ENCODE results near the gene TEX55.
"Not testable (repeated sequence)": the region's sequence is repeated elsewhere in the genome, so short reads cannot be mapped to it uniquely, and the experiment has no call there.

Gene TEX55

GRCh38 chr3:119145500-119146167 is at the start of gene TEX55:
TEX55 (plus strand) TSS chr3:119146165; CDS start chr3:119146190, 25 bp downstream.
- DNase-seq, result no peak

DNA sequence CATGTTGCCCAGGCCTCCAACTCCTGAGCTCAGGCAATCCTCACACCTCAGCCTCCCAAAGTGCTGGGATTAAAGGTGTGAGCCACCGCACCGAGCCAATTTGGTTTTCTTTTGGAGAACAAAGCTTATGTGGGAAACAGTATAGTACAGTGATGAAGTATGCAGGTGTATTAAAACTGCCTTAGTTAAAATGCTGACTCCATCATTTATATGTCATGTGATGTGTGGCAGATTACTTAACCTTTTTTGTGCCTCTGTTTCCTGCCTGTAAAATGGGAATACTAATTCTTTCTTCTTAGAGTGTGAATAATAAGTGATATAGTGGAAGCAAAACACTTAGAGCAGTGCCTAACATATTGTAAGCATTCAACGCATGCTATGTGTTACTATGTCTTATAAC is 48.0 kb upstream of the TEX55 start:
- no peak for DNase-seq

DNA sequence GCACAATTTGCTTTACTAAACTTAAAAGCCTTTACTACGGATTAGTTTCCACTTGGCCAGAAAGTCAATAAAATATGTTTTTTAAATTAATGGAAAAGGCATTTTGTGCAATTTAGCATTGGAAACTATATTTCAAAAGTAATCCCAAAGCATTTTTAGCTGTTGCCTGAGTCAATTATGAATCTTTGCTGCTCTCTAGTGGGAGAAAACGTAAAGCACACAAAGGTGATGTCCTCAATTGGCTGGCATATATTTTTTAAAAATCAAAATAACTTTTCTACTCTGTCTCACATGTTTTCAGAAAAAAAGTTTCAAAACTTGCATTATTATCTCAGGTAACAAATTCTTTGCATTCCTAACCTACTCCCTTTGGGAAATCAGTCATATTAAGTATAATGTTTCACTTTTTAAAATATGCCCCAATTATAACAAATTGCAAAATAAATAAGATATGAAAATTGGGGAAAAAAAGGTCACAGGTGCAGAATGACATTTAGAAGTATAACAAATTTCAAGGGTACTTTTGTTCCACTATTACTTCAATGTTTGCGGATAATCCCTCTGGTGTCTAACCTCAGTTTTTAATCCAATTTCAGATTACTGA is 47.2 kb upstream of the TEX55 start:
- no peak for DNase-seq

- no peak for DNase-seq
Observed at GRCh38 chr3:119099785-119100184, 46.2 kb upstream of the TEX55 start.

GRCh38 chr3:119104031-119104430 is 41.9 kb upstream of the TEX55 start:
- no peak for DNase-seq

- not testable (repeated sequence) for DNase-seq
Observed at GRCh38 chr3:119118330-119118729, 27.6 kb upstream of the TEX55 start.

DNA sequence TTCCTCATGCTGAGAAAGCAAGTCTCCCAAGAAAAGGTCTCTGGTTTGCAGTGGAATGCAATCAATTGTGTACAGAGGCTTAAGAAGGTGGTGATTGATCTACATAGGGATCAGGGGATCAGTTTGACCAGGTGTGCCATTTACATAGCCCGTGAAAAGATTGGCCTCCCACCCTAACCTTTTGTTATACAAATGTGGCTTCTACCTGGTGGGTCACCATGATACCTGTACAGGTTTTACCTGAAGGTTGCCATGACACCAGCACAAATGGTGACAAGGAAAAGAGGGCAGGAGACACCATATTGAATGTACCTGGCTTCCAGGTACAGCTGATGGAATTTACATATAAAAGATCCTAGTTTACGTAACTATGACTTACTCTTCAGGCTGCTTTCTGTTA is 25.5 kb upstream of the TEX55 start:
- no peak for DNase-seq

DNA sequence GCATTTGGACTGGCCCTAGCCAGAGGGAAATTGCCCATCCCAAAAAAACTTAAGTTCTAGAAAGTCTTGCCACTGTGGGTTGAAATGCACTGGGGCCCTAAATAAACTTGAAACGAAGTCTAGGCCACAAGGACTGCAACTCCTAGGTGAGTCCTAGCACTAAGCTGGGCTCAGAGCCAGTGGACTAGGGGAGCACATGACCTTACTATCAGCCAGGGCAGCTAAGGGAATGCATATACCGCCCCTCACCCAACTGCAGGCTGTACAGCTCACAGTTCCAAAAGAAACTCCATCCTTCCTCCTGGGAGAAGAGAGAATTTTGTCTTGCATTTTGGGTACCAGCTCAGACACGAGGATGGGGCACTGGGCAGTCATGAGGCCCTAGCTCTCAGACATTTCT is 23.6 kb upstream of the TEX55 start:
- no peak for DNase-seq

DNA sequence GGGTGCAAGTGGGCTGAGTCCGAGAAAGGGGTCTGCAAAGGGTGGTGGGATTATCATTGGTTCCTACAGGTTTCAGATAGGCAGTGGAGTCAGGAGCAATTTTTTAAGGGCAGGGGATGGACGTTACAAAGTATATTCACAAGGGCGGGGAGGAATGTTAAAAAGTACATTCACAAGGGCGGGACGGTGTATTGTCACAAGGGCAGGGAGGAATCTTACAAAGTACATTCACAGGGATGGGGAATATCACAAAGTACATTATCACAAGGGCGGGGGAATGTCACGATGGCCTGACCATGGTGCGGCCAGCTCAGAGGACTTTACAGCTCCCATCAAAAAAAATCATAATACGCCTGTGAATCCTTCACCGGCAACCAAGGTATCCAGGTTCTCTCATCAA is 20.6 kb upstream of the TEX55 start:
- no peak for DNase-seq

- DNase-seq, result no peak
Observed at GRCh38 chr3:119125742-119126504, 20.0 kb upstream of the TEX55 start.

GRCh38 chr3:119130291-119130690 is 15.7 kb upstream of the TEX55 start:
- DNase-seq, result not testable (repeated sequence)

DNA sequence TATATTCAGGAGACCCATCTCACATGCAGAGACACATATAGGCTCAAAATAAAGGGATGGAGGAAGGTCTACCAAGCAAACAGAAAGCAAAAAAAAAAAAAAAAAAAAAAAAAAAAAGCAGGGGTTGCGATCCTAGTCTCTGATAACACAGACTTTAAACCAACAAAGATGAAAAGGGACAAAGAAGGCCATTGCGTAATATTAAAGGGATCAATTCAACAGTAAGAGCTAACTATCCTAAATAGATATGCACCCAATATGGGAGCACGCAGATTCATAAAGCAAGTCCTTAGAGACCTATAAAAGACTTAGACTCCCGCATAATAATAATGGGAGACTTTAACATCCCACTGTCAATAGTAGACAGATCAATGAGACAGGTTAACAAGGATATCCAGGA is 13.7 kb upstream of the TEX55 start:
- not testable (repeated sequence) for DNase-seq

DNA sequence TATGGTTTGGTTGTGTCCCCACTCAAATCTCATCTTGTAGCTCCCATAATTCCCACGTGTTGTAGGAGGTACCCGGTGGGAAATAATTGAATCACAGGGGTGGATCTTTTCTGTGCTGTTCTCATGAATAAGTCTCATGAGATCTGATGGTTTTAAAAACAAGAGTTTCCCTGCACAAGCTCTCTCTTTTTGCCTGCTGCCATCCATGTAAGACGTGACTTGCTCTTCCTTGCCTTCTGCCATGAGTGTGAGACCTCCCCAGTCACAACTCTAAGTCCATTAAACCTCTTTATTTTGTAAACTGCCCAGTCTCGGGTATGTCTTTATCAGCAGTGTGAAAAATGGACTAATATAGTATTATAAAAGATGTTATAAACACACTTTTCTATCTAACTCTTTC is 6.6 kb upstream of the TEX55 start:
- DNase-seq, result not testable (repeated sequence)

DNA sequence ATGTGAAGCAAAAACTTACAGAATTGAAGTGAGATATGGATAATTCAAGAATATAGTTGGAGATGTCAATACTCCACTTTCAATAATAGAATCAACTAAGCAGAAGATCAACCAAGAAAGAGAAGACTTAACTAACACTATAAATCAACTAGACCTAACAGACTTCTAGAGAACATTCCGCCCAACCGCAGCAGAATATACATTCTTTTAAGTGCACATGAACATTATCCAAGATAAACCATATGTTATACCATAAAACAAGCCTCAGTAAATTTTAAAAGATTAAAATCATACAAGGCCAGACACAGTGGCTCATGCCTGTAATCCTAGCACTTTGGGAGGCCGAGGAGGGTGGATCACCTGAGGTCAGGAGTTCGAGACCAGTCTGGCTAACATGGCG is 5.5 kb upstream of the TEX55 start:
- DNase-seq, result no peak

DNA sequence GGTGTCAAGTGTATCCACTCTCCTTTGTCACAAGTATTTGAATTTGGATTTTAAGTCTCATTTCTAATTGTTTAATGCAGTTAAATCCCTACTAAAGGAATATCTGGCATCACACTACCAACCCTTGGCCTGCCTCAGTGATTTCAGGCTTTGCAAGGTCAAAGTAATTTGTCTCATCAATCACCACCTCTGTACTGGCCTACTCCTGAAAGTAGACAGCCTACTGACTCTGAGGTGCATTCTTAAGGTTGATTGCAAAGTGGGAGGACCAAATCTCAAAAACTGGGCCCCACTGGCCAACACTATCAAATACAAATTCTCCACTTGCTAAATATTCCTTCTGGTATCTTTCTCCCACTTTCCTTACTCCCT is 851 bp upstream of the TEX55 start:
- no peak for DNase-seq

DNA sequence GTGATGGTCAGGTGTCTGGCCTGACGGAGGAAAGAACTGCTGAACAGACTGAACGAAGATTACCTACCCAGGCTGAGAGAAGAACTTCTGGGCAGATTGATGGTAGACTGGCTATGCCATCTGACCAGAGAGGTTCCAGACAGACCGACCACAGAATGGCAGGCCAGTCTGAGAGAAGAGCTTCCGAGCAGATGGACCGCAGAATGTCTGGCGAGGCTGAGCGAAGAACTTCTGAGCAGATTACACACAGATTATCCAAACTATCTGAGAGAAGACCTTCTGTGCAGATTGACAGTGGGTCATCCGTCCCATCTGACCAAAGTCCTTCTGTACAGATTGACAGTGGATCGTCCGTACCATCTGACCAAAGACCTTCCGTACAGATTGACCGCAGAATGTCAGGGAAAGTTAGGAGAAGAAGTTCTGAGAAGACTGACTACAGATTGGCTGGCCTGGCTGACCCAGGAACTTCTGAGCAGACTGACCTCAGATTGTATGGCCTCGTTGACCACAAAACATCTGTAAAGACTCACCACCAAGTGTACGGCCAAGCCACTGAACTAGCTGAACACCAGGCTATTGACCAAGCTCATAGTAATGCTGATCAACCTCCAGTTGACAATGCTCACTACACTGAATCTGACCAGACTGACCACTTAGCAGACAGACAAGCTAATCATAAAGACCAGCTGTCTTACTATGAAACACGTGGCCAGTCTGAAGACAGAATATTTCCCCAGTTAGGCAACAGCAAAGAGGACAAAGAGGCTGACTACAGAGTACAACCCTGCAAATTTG is 812 bp downstream of the TEX55 start:
- no peak for DNase-seq

DNA sequence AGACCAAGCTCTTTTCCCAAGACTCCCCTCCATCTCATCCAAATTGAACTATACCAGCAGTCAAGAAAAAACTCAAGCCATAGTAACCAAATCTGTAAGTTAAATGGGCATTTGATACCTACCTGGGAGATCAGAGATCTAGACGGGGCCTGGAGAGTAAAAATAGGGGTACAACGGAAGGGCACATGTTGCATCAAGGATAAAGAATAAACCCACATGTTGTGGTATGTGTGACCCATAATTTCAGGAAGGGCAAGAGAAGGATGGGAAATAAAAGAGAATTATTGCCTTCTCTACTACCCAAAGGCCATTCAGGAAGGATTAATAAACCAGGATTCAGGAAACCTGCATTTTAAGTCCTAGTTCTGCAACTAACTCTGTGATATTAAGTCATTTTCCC is 1.5 kb downstream of the TEX55 start:
- no peak for DNase-seq

DNA sequence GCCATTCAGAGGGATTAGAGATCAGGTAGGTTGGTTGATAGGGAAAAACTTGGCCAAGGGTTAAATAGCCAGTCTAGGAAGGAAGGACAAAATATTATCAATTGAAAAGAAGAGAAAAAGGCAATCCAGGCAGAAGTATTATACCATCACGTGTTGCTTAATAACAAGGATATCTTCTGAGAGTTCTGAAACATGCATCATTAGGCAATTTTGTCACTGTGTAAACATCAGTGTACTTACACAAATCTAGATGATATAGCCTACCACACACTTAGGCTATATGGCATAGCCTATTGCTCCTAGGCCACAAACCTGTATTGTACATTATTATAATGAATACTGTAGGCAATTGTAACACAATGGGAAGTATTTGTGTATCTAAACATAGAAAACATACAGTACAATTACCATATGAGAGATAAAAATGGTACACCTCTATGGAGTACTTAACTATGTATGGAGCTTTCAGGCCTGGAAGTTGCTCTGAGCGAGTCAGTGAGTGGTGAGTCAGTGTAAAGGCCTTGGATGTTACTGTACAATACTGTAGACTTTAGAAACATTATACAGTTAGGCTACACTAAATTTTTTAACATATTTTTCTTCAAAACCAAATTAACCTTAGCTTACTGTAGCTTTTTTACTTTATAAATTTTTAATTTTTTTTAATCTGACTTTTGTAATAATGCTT is 2.7 kb downstream of the TEX55 start:
- DNase-seq, result no peak

GRCh38 chr3:119149484-119149883 is 3.5 kb downstream of the TEX55 start:
- no peak for DNase-seq

- DNase-seq, result no peak
Observed at GRCh38 chr3:119156868-119157267, 10.9 kb downstream of the TEX55 start.

- no peak for DNase-seq
Observed at GRCh38 chr3:119157971-119158370, 12.0 kb downstream of the TEX55 start.

GRCh38 chr3:119160361-119160760 is 14.4 kb downstream of the TEX55 start:
- no peak for DNase-seq

DNA sequence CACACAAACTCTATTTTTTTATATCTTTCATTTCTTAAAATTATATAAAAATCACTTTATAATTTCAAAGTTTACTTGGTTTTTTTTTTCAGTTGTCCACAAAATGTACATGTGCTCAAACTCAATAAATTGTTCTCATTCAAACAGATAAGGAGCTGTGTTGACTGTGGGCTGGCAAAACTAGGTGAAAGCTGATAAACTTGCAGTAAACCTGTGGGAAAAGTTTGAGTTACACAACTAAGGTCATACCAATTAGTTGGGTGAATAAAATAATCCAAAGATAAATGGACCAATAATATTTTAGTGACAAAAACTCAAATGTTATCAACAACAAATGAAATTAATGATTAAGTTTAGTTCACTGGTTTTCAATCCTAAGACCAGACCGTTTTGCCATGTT is 14.8 kb downstream of the TEX55 start:
- no peak for DNase-seq
